Fibroblast of lung (primary cell): ENCODE measurements around the gene APBB2. TPM values are rescaled to one million over a fixed set of nuclear protein-coding genes. Genes with fewer than 3 reads are reported as not detected.
A peak's percentile ranks its signal among the peaks of the same experiment; 100 is the strongest.

Experiments used
- DNase-seq, 2 donors: peaks; one replicate each; pipeline versions ENCODE4 v3.0.0 to v3.0.0-alpha.2; 2010; ENCODE audit warnings: low read depth in 2 of 2
- H2AFZ ChIP-seq: 2 replicates; pipeline ENCODE4 v1.5.1; 2012; ENCODE audit warnings: low read length, control low read depth, inconsistent platforms
- H3K27ac ChIP-seq: 2 replicates; pipeline ENCODE4 v1.5.1; 2011; ENCODE audit warnings: low read length, control low read depth; ENCODE audit not compliant: insufficient read depth
- H3K27me3 ChIP-seq: 2 replicates; pipeline ENCODE4 v1.5.1; 2011; ENCODE audit warnings: mild to moderate bottlenecking, low read length; ENCODE audit not compliant: control insufficient read depth, insufficient read depth
- H3K36me3 ChIP-seq: 2 replicates; pipeline ENCODE4 v1.5.1; 2011; ENCODE audit warnings: low read length; ENCODE audit not compliant: control insufficient read depth, insufficient read depth
- H3K4me1 ChIP-seq: 2 replicates; pipeline ENCODE4 v1.5.1; 2011; ENCODE audit warnings: low read length; ENCODE audit not compliant: control insufficient read depth, insufficient read depth; ENCODE audit errors: extremely low read depth
- H3K4me2 ChIP-seq: 2 replicates; pipeline ENCODE4 v1.5.1; 2011; ENCODE audit warnings: low read length, control low read depth; ENCODE audit not compliant: insufficient read depth; ENCODE audit errors: extremely low read depth
- H3K4me3 ChIP-seq, 4 experiments: fragments of 200-600 bp in 1 of 4; sonication (generic) in 1 of 4; replicated peaks in 1 of 4; 2 replicates each; pipeline ENCODE4 v1.5.1; 2011 to 2016; ENCODE audit warnings: low read length in 4 of 4, low read depth in 3 of 4, mild to moderate bottlenecking in 3 of 4, control low read depth in 2 of 4, inconsistent platforms in 1 of 4, mixed read lengths in 1 of 4; ENCODE audit not compliant: insufficient read depth in 1 of 4; ENCODE audit errors: control extremely low read depth in 1 of 4
- H3K79me2 ChIP-seq: 2 replicates; pipeline ENCODE4 v1.5.1; 2012; ENCODE audit warnings: mild to moderate bottlenecking, low read length, inconsistent platforms; ENCODE audit not compliant: control insufficient read depth, insufficient read depth
- H3K9ac ChIP-seq: 2 replicates; pipeline ENCODE4 v1.5.1; 2011; ENCODE audit warnings: mild to moderate bottlenecking, low read length, control low read depth; ENCODE audit not compliant: insufficient read depth
- H3K9me3 ChIP-seq: 2 replicates; pipeline ENCODE4 v1.5.1; 2012; ENCODE audit warnings: low read depth, low read length; ENCODE audit not compliant: control insufficient read depth, insufficient read depth
- H4K20me1 ChIP-seq: 2 replicates; pipeline ENCODE4 v1.5.1; 2011; ENCODE audit warnings: low read length; ENCODE audit not compliant: control insufficient read depth, insufficient read depth; ENCODE audit errors: extremely low read depth
- EZH2 ChIP-seq: IDR thresholded peaks from 2 replicates; pipeline ENCODE4 v1.5.1; 2012; ENCODE audit warnings: low read length, control low read depth, mild to moderate bottlenecking; ENCODE audit errors: missing control alignments
- polyA plus RNA-seq, 2 donors: library from polyadenylated mRNA; depleted of rRNA in 1 of 2; stranded (reverse) in 1 of 2; unstranded in 1 of 2; fragments of >200 nt; gene quantifications; 2 replicates each; pipeline ENCODE4 v1.2.1, GENCODE V29; 2011 to 2012; ENCODE audit warnings: missing spikeins in 1 of 2
- total RNA-seq: library from RNA; depleted of rRNA; stranded (reverse); fragments of >200 nt; gene quantifications from 2 replicates; pipeline ENCODE4 v1.2.1, GENCODE V29; 2014
- TF ChIP-seq, protein P1 (sequence below), 2 donors: IDR thresholded peaks in 1 of 2; conservative IDR thresholded peaks in 1 of 2; 1 replicate in 1 of 2; 2 replicates in 1 of 2; pipeline ENCODE4 v1.5.1; 2011 to 2012; ENCODE audit warnings: low read length in 2 of 2, control low read depth in 1 of 2, inconsistent platforms in 1 of 2, low read depth in 1 of 2, mild to moderate bottlenecking in 1 of 2

APBB2 gene
- total and polyA plus RNA-seq, 2 donors (not counting 1 experiment from before 2014, with no cell fraction given): 25.1 to 29.8 TPM

DNA sequence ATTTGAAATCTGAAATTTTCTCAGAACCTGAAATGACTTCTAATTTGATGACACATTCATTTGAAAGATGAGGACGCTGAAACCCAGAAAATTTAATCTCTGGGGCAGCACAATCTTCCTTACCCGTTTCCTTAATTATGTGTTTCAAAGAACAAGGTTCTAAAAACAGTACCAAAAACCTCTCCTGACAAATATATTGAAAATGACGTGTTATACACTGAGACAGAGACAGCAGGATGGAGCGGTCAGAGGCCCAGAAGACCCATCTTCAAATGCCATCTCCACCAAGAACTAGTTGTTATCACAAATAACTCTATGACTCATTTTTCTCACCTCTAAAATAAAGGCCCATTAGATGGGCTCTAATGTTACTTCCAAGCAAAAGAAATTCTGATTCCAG is 287.3 kb downstream of the APBB2 start:
- no peak overlapping the region for H3K4me2 ChIP-seq
- H3K9me3 ChIP-seq: no peaks in the 10 kb centered on the region
- TF ChIP-seq, protein P1, sequence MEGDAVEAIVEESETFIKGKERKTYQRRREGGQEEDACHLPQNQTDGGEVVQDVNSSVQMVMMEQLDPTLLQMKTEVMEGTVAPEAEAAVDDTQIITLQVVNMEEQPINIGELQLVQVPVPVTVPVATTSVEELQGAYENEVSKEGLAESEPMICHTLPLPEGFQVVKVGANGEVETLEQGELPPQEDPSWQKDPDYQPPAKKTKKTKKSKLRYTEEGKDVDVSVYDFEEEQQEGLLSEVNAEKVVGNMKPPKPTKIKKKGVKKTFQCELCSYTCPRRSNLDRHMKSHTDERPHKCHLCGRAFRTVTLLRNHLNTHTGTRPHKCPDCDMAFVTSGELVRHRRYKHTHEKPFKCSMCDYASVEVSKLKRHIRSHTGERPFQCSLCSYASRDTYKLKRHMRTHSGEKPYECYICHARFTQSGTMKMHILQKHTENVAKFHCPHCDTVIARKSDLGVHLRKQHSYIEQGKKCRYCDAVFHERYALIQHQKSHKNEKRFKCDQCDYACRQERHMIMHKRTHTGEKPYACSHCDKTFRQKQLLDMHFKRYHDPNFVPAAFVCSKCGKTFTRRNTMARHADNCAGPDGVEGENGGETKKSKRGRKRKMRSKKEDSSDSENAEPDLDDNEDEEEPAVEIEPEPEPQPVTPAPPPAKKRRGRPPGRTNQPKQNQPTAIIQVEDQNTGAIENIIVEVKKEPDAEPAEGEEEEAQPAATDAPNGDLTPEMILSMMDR (conservative IDR thresholded peaks at IDR 0.05 in 1 of 2, IDR thresholded peaks at IDR 0.05 in 1 of 2; ENCODE audit: low read depth in 1 of 2, low read length in 2 of 2): no peak
- no peak for TF ChIP-seq EZH2
- H3K27me3 ChIP-seq: no peaks in the 10 kb centered on the region
- no peak overlapping the region for H3K4me3 ChIP-seq
- no peak overlapping the region for H3K9ac ChIP-seq
- no peaks in the 10 kb centered on the region for H3K36me3 ChIP-seq
- no peak for DNase-seq
- no peaks in the 10 kb centered on the region for H4K20me1 ChIP-seq
- H2AFZ ChIP-seq: no peak overlapping the region
- H3K4me1 ChIP-seq: no peaks in the 10 kb centered on the region
- H3K27ac ChIP-seq: no peak overlapping the region
- H3K79me2 ChIP-seq: no peaks in the 10 kb centered on the region

DNA sequence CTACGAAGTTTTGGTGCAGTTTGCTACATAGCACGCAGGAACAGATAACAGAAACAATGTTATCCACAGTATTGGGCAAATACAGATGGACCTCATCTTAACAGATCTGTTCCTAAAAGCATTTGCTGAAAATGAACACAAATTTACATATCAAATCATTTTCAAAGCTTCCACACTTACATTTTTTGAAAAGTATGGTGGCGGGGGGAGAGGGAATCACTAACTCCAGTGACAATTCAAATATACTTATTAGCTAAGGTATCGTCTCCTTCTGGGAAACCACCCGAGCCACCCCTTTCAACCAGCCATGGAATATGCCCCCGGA is 289.6 kb downstream of the APBB2 start:
- no peaks in the 10 kb centered on the region for H3K9me3 ChIP-seq
- H4K20me1 ChIP-seq: no peaks in the 10 kb centered on the region
- DNase-seq: no peak
- no peaks in the 10 kb centered on the region for H3K27me3 ChIP-seq
- H3K79me2 ChIP-seq: no peaks in the 10 kb centered on the region
- no peak overlapping the region for H3K9ac ChIP-seq
- no peaks in the 10 kb centered on the region for H3K4me1 ChIP-seq
- no peak overlapping the region for H2AFZ ChIP-seq
- H3K4me2 ChIP-seq: no peak overlapping the region
- no peak overlapping the region for H3K27ac ChIP-seq
- no peak for TF ChIP-seq EZH2
- H3K4me3 ChIP-seq: no peak overlapping the region
- no peaks in the 10 kb centered on the region for H3K36me3 ChIP-seq

DNA sequence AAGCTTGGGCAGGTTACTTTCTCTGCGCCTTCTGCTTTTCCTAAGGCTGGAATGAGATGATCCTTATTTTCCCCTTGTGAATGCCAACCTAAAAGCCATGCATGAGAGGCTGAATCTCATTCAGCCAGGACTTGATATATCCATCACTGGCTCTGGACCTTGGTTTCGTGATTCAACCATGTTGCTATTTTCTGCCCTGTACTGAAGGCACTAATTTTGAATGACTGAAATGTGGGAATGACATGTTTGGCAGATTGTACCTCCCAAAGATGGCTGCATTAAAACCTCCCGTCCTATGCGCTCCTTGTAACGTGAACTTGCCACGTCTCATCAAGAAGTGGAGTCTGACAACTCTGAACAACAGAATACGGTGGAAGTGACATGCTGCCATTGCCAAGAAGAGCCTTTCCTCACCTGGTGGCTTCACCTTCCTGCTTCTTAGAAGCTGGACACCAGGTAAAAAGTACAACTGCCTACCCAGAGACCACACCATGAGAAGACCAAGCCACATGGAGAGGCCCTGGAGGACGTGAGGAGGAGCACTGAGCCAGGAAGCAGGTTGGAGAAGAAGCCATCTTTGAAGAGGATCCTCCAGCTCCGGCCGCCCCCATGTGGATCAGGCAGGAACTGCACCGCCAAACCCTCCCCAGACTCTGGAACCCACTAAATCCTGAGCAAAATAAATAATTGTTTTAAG is 290.1 kb downstream of the APBB2 start:
- Histone ChIP-seq H3K9ac (no peak overlapping the region), H3K4me3 (no peak overlapping the region), H3K27ac (no peak overlapping the region), H2AFZ (peak overlapping the region; percentile 39), H3K4me2 (no peak overlapping the region), H3K79me2 (no peaks in the 10 kb centered on the region), H3K9me3 (no peaks in the 10 kb centered on the region), H3K36me3 (no peaks in the 10 kb centered on the region), H4K20me1 (no peaks in the 10 kb centered on the region), H3K27me3 (no peaks in the 10 kb centered on the region), H3K4me1 (no peaks in the 10 kb centered on the region)
- DNase-seq: peak; percentile 36 to 61
- no peak for TF ChIP-seq EZH2
- TF ChIP-seq, protein P1 (conservative IDR thresholded peaks at IDR 0.05 in 1 of 2, IDR thresholded peaks at IDR 0.05 in 1 of 2; ENCODE audit: low read depth in 1 of 2, low read length in 2 of 2): peak; percentile 91 to 96
